CD4-positive, alpha-beta T cell treated with Interleukin-15 for 4 hours (primary cell): ENCODE measurements around the gene TXN2.
"Not testable (repeated sequence)": the region's sequence is repeated elsewhere in the genome, so short reads cannot be mapped to it uniquely, and the experiment has no call there.

Experiments
- DNase-seq: peaks from one replicate; pipeline ENCODE4 v3.0.0-alpha.2; 2020; ENCODE audit warnings: low spot score

The TXN2 gene

DNA sequence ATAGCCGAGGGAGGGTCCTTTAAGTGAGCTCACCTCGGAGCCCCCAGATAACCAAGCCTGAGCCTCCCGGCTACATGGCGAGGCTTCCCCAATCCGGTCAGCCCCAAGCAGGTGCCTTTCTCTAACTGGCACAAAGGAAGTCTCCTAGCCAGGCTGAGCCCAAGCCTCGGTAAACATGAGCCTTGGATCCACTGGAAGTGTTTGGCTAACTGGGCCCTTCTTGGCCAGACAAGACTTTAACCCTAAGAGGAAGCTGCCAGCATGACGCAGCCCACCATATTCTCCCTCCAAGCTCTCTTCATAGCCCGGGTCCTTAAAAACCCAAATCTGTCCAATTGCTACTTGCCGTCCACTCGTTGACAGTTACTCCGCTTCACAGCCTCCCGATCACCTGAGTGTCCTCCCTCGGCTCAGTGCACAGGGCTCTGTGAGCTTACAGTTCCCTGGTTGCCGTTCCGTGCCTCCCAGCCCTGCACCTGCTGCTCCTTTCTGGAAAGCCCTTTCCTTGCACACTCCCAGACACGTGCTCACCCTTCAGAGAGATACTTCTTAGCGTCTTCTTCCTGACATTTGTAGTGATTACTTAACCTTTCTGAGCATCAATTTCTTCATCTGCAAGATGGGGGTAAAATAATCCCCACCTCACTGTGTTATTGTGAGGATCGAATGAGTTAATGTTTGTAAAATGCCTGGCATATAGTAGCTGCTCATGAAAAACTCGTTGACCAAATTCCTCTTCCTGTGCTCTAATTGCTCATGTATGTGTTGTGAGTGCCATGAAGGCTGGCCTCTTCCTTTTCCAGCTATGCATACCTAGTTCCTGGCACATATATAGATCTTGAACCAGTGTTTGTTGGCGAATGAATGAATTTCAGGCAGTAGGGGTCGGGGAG is 25.6 kb downstream of the TXN2 start:
- DNase-seq, result no peak

DNA sequence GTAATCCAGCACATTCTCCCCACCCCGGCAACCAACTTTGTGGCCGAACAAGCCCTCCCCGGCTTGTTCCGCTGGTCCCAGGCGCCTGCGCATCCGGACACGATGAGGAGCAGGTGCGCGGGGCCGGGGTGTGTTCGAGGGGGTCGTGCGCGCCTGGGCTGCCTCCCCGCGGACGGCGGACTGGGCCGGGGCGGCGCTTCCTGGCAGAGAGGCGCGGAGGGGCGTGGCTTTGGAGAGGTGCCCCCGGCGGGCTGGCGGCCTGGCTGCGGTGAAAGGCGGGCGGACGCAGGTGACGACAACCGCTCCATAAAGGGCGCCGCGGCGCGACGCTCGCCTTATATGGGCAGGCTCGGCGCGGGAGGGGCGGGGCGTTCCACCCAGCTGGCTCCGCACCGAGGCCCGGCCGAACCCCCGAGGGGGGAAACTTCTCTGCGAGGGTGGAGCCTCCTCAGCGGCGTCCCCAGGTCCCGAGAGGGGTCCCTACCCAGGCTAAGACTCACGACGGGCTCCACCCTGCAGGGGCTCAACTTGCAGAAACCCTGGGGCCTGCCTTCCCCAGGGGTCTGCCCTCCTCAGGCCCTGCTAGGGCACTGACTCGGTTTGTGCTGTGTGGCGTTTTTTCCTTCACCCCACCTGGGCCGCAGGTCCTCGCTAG is 26.4 kb downstream of the TXN2 start:
- DNase-seq, result peak; percentile 91

DNA sequence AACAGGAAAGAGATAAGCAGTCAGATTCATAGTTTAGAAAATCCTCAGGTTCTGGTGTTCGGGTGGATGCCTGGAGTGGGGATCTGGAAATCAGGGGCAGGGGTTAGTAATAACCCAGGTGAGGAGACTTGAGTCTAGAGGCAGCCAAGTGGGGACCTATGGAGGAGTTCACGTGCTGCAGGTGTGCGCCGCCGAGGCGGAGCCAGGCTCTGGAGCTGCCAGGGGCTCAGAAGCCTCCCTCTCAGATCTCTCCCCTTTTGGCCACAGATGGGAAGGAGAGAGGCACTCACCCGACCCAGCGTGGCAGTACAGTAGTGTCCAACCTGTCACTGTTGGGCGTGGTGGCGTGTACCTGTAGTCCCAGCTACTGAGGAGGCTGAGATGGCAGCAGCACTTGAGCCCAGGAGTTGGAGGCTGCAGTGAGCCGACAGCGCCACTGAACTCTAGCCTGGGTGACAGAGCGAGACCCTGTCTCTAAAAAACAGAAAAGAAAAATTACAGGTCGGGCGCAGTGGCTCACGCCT is 27.5 kb downstream of the TXN2 start:
- DNase-seq, result no peak

DNA sequence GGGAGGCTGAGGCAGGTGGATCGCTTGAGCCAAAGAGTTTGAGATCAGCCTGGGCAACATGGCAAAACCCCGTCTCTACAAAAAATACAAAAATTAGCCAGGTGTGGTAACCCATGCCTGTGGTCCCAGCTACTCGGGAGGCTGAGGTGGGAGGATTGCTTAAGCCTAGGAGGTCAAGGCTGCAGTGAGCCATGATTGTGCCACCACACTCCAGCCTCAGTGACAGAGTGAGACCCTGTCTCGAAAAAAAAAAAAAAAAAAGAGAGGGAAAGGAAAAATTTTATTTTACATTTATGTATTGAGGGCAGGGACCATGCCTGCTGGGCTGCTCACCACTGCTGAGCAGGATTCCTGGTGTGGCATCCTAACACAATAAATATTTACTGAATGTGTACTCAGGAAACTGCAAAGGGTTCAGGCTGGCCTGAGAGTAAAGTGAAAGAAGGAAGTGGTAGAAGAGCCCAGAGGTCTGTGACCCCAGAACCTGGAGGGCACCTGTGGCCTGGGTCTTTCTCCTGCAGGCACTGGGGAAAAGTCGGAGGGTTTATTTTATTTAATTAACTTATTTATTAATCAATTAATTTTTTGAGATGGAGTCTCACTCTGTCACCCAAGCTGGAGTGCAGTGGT is 28.3 kb downstream of the TXN2 start:
- not testable (repeated sequence) for DNase-seq

DNA sequence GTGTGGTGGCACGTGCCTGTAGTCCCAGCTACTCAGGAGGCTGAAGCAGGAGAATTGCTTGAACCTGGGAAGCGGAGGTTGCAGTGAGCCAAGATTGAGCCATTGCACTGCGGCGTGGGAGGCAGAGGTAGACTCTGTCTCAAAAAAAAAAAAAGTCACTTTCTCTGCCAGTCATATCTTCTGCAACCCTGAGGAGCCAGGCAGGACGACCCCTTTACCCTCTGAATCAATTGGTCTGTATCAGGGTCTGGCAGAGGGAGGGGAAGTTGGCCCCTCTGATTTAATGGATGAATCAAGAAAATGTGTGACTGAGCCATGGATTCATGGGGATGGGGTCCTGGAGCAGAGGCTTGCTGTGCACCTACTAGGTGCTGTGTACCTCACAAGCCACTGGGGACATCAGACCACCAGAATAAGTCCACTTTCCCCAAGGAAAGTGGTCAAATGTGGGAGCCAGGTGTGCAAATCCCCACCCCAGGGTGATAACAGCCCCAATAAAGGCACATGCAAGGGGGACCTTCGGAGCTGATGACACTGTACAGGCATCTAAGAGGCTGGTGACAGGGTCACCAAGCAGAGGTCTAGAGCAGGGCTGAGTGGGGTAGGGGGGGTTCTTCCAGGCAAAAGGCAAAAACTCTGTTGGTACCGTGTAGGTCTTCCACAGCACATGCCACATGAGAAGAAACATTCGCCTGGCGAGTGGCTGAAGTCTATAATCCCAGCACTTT is 29.0 kb downstream of the TXN2 start:
- no peak for DNase-seq

DNA sequence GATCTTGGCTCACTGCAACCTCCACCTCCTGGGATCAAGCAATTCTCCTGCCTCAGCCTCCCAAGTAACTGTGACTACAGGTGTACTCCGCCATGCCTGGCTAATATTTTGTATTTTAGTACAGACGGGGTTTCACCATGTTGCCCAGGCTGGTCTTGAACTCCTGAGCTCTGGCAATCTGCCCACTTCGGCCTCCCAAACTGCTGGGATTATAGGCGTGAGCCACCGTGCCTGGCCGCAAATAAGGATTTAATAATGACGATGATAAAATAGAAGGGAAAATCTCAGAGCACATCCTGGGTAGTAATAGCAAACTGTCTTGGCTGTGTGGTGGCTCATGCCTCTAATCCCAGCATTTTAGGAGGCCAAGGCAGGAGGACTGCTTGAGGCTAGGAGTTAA is 30.5 kb downstream of the TXN2 start:
- not testable (repeated sequence) for DNase-seq

DNA sequence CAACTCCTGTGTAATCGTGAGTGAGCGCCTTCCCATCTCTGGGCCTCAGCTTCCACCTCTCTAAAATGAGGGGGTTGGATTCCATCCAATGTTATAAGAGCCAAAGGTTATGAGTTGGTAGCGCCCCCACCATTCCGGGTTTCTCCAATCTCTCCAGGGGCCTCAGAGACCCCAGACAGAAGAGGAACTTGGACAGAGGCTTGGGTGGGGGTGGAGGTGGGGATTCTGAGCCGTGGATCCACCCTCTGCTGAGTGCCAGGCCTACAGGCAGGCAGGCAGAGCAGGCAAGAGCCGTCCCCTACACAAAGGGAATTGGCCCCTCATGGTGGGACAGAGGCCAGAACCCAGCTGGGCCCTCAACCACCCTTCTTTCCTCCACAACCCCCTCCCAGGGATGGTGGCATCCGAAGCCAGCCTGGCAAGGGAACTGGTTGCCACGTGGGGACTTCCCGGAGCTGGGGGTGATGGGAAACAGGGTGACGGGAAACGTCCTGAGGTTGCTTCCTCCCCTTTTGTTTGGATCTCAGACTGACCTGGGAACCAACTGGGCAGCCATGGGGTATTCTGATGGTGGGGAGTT is 31.8 kb downstream of the TXN2 start:
- no peak for DNase-seq

DNA sequence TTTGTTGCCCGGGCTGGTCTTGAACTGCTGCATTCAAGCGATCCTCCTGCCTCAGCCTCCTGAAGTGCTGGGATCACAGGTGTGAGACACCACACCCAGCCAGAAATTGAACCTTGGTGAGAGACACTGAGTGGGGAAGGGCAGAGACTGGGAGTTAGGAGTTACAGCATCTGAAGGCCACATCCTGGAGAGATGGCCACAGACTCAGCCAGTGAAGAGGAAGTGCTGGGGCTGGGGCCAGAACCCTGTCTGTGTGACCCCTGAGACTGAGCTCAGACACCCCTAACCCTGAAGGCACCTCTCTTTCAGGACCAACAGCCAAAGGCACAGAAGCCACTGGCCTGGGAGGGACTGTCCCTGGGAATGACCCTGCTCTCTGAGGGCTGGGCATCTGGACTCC is 33.8 kb downstream of the TXN2 start:
- DNase-seq, result no peak

DNA sequence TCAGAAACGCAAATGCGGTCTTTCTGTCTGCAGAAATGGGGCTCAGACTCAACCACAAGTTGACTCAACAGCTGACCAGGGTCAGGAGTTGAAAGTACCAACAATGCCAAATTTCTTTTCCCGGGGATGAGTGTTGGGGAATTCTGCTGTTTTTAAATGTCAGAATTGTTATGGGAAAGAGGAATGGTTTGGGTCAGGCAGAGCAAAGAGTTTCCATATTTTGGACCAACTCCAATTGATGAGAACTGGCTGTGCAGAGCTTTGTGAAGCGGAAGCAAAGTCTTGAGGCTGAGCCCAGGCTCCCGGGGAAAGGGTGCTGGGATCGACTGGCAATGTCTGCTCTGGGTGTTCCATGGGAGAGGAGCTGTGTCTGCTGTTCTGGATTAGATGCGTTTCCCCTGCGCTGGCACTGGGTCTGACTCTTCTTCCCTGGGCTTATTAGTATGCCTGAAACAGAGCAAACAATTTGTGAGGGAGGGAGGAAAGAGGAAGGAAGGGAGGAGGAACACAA is 36.2 kb downstream of the TXN2 start:
- no peak for DNase-seq

DNA sequence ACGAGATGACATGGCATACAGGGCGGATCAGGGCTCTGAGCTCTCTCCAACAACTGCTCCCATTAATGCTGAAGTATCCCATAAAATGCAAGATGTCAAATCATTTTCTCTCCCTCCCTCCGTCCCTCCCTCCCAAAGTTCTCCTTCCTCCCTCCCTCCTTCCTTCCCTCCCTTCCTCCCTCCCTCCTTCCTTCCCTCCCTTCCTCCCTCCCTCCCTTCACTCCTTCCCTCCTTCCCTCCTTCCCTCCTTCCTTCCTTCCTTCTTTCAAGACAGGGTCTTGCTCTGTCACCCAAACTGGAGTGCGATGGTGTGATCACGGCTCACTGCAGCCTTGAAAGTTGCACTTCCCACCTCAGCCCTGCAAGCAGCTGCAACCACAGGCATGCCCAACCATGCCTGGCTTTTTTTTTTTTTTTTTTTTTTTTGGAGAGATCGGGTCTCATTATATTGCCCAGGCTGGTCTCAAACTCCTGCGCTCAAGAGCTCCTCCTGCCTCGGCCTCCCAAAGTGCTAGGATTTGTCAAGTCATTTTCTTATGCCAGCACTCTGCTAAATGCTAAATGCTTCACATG is 38.2 kb downstream of the TXN2 start:
- DNase-seq, result no peak

DNA sequence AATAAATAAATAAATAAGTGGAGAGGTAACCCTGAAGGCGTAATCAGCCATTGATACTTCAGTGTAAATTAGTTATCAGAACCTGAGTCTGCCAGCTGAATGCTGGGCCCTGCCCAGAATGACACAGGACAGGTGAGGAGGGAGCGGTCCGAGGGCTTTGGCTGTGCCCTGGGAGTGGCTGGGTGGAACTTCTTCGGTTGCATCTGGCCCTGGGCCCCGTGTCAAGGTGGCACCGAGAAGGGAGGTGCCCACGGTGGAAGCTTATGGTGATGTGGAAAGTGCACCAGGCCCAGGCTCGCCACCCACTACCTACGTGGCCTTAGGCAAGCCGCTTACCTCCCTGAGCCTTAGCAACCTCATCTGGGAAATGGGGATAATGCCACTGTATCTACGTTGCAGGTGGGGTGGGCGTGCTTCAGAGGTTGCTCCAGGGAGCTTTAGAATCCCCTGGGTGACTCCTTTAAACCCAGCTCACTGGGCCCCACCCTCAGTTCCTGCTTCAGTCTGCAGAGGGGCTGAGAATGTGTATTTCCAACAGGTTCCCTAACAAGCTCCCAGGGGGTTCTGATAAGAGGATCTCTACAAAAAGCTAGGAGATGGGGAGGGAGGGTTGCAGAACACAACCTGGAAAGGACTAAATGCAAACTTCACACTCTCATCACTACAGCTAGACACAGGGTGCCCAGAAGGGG is 38.8 kb downstream of the TXN2 start:
- DNase-seq, result no peak

DNA sequence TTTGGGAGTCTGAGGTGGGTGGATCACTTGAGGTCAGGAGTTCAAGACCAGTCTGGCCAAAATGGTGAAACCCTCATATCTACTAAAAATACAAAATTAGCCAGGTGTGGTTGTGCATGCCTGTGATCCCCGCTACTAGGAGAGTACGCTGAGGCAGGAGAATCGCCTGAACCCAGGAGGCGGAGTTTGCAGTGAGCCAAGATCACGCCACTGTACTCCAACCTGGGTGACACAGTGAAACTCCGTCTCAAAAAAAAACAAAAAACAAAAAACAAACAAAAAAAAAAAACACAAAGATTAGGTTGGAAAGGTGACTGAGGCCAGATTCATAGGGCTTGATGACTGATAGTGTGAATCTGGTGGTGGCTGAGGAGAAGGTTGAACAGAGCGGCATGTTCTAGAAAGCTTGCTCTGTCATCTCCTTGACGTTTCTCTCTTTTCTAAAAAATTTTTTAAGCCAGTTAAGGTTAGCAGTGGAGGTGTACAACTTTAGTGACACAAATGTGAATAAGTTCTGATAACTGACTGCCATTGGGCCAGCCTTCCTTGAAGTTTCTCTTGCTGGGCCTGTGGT is 40.9 kb downstream of the TXN2 start:
- DNase-seq, result no peak

DNA sequence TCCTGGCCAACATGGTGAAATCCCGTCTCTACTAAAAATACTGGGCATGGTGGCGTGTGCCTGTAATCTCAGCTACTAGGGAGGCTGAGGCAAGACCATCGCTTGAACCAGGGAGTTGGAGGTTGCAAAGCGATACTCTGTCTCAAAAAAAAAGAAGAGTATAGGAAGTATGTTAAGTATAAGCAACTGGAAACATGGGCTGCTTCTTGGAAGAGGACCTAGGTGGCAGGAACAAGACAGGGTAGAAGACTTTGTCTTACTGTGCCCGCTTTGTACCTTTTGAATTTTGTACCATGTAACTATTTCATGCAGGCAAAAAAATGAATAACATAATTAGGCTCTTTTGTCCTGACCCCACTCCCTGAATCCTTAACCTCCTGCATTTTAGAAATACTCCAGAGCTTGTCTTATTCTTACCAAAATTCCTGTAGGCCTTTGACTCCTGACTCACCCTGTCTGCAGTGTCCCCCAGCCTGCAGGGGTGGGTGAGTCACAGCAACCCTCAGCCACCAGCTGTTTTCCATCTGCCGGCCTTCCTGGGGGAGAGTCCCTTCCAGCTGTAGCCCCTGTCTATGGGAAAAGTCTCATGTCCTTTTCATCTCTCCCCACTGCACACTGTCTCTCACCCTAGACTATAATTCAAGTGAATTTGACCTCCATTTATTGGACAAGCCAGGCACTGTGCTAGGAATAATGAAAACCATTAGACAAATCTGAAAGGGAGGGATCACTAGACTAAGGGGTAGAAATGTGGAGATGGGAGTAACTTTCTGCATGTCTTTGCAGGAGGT is 41.8 kb downstream of the TXN2 start:
- no peak for DNase-seq

DNA sequence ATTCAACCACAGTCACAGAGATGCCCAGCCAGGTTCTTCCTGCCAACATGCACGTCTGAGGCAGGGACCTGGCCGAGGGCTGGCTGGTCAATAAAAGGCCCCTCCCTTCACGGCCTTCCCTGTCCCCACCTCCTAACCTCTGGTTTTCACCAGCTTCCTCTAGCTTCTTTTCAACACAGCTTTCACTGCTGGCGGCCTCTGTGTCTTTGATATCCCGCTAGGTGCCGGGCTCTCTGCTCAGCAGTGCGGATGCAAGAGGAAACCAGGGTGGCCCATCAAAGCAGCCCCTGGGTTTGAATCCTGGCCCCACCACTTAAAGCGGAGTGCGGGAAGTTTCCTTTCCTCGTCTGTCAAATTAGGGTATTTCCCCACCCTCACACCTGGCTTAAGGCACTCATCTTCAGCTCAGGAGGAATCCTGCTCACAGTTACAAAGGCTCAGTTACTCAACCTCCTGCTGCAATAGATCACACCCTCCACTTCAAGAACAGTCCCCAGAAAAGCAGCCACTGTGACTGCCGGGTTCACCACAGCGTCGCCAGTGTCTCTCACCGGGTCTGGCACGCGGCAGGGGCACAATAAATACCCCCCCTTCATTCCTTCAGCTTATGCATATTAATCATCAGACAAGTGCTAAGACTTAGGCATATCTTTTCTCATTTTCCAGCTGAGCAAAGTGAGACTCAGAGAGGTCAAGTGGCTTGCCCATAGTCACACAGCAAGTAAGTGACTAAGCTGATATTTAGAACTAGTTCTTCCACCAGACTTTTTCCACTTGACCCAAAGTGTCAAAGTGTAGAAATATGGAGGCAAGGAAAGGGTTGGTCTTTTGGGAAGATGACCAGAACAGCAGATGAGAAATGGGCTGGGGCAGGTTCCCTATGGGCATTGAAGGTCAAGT is 45.7 kb downstream of the TXN2 start:
- DNase-seq, result peak; percentile 92

DNA sequence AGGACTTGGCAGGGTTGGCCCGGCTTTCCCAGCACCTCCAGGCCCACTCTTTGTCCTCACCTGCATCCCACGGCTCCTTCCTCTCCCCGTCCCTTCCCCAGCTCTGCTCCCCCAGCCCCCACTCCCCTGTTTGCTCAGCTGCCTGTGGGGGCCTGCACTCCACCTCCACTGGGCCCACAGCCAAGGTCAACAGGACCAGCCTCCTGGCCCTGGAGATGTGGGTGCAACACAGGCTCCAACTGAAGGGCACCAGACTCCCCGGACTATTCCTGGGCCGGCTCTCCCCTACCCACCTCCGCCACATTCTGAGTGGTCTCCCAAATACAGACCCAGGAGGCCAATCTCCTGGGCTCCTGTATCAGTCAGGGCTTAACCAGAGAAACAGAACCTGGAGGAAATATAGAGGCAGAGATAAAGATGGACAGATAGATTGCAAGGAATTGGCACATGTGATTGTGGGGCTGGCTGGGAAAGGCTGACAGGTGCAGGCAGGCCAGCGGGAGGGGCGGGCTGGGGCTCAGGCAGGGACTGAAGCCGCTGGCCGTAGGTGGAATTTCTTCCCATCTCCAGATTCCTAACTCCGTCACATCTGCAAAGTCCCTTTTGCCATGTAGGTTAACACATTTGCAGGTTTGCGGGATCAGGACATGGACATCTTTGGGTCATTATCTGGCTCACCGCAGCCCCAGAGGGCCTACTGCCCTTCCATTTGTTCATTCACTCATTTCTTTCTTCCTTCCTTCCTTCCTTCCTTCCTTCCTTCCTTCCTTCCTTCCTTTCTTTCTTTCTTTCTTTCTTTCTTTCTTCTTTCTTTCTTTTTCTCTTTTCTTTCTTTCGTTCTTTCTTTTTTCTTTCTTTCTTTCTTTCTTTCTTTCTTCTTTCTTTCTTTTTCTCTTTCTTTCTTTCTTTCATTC is 47.9 kb downstream of the TXN2 start:
- DNase-seq, result no peak

DNA sequence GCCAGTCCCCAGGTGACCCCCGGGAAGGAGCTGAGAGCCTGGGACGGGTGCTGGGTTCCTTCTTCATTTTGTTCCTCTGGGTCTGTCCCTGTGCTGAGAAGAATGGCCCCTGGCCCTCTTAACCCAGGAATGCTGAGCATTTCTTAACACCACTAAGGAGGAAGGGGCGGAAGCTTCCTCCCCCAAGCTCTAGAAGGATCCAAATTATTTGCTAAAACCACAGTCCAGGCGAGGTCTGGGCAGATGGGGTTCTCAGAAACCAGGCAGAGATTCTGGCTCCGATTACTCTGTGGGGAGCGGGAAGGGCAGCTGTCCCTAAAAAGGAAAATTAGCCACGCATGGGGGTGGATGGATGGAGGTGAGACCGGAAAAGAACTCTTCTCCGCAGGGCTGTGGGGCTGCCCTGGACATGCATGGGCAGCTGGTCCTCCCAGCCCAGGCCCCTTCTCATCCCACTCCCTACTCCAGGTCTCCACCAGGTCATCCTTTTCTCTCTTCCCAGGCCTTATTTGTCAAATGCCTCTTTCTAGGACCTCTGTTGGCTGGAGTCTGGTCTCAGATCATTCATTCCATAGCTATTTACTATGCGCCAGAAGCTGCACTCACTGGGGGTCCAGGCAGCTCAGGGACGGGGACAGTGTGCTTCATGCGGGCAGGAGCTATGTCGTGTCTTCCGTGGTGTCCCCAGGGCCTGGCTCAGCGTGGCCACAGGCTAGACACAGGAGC is 48.7 kb downstream of the TXN2 start:
- DNase-seq, result no peak

DNA sequence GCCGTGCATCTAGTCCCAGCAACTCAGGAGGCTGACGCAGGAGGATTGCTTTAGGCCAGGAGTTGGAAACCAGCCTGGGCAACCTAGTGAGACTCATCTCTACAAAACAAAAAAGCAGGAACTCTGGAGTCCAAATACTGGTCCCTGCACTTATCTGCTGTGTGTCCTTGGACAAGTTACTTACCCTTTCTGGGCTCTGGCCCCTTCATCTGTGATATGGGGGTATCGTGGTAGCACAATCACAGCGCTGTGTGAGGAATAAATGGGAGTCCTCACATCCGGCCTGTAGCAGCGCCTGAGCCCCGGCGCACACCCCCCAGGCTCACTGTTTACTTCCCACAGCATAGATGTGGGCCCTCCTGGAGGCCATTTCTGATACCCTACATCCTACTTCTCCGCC is 49.5 kb downstream of the TXN2 start:
- no peak for DNase-seq
